NB4 (cell line): ENCODE data around the gene RFTN1.

Experiments
- CTCF ChIP-seq: IDR thresholded peaks from one replicate; pipeline ENCODE4 v1.5.1; 2012; ENCODE audit warnings: low read depth, low read length
- MAX ChIP-seq: IDR thresholded peaks from 2 replicates; pipeline ENCODE4 v1.6.1; 2011; ENCODE audit warnings: low read depth, low read length
- MYC ChIP-seq: IDR thresholded peaks from 2 replicates; pipeline ENCODE4 v1.6.1; 2011; ENCODE audit warnings: low read depth, low read length
- POLR2A ChIP-seq: IDR thresholded peaks from 2 replicates; pipeline ENCODE4 v1.6.1; 2011; ENCODE audit warnings: mild to moderate bottlenecking; ENCODE audit not compliant: insufficient read length; ENCODE audit errors: extremely low read depth

GRCh38 chr3:16406579-16406978, 106.9 kb downstream of the RFTN1 start:
- TF ChIP-seq POLR2A: no peak
- no peak for TF ChIP-seq CTCF
- TF ChIP-seq MYC: no peak
- TF ChIP-seq MAX: no peak
